IPS-15b (cell line): ENCODE results near the gene ZNF394.
"Not testable (repeated sequence)": the region's sequence is repeated elsewhere in the genome, so short reads cannot be mapped to it uniquely, and the experiment has no call there.

ENCODE experiments used
- H3K27me3 ChIP-seq: one replicate; pipeline ENCODE4 v1.6.1; 2013; ENCODE audit warnings: low read length; ENCODE audit not compliant: control insufficient read depth, insufficient read depth
- H3K36me3 ChIP-seq: one replicate; pipeline ENCODE4 v1.6.1; 2013; ENCODE audit warnings: low read length; ENCODE audit not compliant: control insufficient read depth, insufficient read depth
- H3K4me1 ChIP-seq: one replicate; pipeline ENCODE4 v1.6.1; 2013; ENCODE audit warnings: mild to moderate bottlenecking, low read length; ENCODE audit not compliant: control insufficient read depth, insufficient read depth
- H3K4me3 ChIP-seq: one replicate; pipeline ENCODE4 v1.5.1; 2013; ENCODE audit warnings: low read depth, low read length
- H3K9ac ChIP-seq: one replicate; pipeline ENCODE4 v1.6.1; 2013; ENCODE audit warnings: low read depth, mild to moderate bottlenecking, low read length
- H3K9me3 ChIP-seq: one replicate; pipeline ENCODE4 v1.6.1; 2013; ENCODE audit warnings: mild to moderate bottlenecking, low read length; ENCODE audit not compliant: control insufficient read depth, insufficient read depth

The ZNF394 gene

DNA sequence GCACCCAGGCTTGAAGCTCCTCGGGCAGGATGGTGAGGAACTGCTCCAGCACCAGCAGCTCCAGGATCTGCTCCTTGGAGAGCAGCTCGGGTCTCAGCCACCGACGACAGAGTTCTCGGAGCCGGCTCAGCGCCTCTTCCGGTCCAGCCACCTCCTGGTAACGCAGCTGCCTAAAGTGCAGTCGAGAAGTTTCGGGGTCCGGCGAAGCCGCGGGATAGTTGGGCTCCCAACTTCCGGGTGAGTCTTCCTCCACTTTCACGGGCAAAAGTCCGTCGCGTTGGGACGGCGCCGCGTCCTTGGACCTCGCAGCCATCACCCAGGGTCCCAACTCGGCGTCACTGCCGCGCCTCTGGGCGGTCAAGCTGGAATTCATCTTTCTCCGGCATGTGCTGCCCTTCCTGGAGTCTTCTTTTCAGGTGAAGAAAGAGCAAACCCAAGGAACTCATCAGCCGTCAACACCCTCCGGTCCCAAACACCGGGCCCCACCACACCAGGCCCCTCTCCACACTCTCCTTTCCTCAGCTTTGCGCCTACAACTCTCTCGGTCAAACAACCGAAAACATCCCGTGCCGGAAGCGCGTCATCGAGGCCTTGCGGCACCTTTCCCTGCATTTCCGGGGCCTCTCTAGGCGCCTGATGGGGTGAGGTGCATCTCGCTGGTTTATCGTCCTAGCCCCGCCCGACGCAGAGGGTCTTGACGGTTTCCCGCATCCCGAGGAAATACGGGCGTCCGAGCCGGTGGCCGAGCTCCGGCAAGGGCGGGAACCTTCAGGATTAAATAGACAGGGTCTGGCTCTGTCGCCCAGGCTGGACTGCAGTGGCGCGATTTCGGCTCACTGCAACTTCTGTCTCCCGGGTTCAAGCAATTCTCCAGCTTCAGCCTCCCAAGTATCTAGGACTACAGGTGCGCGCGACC is at the start of gene ZNF394:
Gene ZNF394, minus strand, starts transcription at position 561 of the 916 bp plus-strand sequence. Its CDS starts 188 bp downstream, at position 373.
- Histone ChIP-seq H3K9ac (peak within 1 kb of the TSS; percentile 71), H3K4me1 (no peaks in the 10 kb centered on the region), H3K36me3 (peaks cover 4% of the 10 kb centered on the region), H3K4me3 (peak within 1 kb of the TSS; percentile 91), H3K27me3 (no peaks in the 10 kb centered on the region), H3K9me3 (no peaks in the 10 kb centered on the region)

DNA sequence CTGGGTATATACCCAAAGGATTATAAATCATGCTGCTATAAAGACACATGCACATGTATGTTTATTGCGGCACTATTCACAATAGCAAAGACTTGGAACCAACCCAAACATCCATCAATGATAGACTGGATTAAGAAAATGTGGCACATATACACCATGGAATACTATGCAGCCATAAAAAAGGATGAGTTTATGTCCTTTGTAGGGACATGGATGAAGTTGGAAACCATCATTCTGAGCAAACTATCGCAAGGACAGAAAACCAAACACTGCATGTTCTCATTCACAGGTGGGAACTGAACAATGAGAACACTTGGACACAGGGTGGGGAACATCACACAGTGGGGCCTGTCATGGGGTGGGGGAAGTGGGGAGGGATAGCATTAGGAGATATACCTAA is 49.5 kb upstream of the ZNF394 start:
- not testable (repeated sequence) for H3K36me3 ChIP-seq, H3K9me3 ChIP-seq

DNA sequence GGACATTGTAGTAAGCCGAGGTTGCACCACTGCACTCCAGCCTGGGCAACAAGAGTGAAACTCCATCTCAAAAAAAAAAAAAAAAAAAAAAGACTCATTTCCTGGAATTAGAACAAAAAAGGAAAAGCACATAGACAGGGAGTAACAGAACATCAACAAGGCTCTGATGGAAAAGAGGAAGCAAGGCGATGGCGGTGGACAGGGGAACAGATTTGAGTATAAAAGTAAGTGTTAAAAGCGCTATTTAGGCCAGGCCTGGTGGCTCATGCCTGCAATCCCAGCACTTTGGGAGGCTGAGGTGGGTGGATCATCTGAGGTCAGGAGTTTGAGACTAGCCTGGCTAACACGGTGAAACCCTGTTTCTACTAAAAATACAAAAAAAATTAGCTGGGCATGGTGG is 45.2 kb upstream of the ZNF394 start:
- H3K27me3 ChIP-seq, H3K9ac ChIP-seq, H3K9me3 ChIP-seq, H3K4me3 ChIP-seq, H3K4me1 ChIP-seq, H3K36me3 ChIP-seq: not testable (repeated sequence)

More for the DNA sequence above, 49.5 kb upstream of the ZNF394 start:
- not testable (repeated sequence) for H3K4me1 ChIP-seq, H3K9ac ChIP-seq, H3K4me3 ChIP-seq, H3K27me3 ChIP-seq

DNA sequence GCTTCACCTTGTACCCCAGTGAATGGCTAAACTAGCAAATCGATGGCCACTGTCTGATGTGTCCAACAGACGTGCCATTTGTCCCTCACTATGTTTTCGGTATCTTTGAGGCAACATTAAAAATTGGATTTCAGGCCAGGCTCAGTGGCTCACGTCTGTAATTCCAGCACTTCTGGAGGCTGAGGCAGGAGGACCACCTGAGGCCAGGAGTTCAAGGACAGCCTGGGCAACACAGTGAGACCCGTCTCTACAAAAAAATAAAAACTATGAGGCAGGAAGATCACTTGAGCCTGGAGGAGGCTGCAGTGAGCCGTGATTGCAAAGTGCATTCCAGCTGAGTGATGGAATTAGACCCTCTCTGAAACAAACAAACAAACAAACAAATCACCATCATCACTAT is 43.8 kb upstream of the ZNF394 start:
- Histone ChIP-seq H3K27me3 (no peaks in the 10 kb centered on the region), H3K36me3 (no peaks in the 10 kb centered on the region), H3K4me1 (no peaks in the 10 kb centered on the region), H3K9me3 (peaks cover 4% of the 10 kb centered on the region), H3K9ac (no peak overlapping the region), H3K4me3 (no peak overlapping the region)

DNA sequence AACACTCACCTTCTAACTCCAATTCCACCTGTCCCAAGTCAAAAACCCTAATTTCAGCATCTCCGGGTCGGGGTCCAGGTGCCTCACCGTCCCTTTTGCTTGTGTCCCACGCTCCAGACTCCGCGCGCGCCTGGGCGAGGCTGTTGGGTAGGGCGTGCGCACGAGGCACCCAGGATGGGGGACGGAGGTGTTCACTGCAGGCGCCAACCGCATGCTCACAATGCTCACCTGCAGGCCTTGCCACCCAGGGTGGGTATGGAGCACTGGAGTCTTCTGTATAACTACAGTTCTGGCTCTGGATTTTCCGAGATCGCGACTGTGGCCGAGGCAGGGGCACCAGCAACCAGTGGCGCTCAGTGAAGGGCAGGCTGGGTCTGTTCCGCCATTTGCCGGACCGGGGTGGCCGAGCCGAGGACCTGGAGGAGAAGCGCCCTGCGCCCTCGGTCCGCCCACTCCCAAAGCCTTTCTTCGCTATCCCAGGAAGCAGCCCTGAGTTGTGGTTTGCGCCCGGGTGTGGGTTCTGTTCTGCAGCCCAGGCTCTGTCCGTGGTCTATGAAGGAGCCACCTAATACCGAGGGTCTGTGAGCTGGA is 43.1 kb upstream of the ZNF394 start:
- no peak overlapping the region for H3K4me3 ChIP-seq
- no peaks in the 10 kb centered on the region for H3K27me3 ChIP-seq
- no peaks in the 10 kb centered on the region for H3K4me1 ChIP-seq
- H3K9ac ChIP-seq, result no peak overlapping the region
- H3K36me3 ChIP-seq, result no peaks in the 10 kb centered on the region
- H3K9me3 ChIP-seq, result peaks cover 4% of the 10 kb centered on the region

DNA sequence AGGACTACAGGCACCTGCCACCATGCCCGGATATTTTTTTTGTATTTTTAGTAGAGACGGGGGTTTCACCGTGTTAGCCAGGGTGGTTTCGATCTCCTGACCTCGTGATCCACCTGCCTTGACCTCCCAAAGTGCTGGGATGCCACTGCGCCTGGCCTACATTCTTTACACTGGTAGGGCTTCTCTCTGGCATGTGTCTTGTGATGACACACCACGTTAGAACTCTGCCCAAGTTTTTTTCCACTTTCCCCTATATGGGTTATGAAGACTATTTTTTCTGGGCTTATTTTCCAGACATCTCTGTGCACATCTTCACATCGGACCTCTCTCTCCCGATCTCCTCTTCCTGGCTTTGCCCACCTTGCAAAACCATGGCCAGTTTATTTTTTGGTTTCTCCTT is 41.1 kb upstream of the ZNF394 start:
- Histone ChIP-seq H3K9me3 (peaks cover 4% of the 10 kb centered on the region), H3K27me3 (no peaks in the 10 kb centered on the region), H3K36me3 (no peaks in the 10 kb centered on the region), H3K9ac (no peak overlapping the region), H3K4me3 (no peak overlapping the region), H3K4me1 (no peaks in the 10 kb centered on the region)

DNA sequence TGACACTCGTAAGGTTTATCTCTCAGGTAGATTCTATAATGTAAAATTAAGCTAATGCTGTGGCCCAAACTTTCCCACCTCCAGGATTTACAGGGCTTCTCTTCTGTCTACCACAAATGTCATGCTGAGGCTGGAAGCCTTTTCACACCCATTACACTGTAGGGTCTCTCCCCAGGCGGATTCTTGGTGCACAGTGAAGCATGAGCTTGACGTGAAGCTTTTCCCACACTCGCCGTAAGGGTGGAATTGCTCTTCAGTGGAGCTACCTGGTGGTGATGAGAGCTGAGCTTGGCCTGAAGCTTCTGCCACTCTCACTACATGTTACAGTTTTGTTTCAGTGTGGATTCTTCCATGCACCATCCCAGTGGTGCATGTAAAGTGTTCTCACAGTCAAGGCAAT is 40.5 kb upstream of the ZNF394 start:
- Histone ChIP-seq H3K4me3 (no peak overlapping the region), H3K9me3 (peaks cover 4% of the 10 kb centered on the region)

DNA sequence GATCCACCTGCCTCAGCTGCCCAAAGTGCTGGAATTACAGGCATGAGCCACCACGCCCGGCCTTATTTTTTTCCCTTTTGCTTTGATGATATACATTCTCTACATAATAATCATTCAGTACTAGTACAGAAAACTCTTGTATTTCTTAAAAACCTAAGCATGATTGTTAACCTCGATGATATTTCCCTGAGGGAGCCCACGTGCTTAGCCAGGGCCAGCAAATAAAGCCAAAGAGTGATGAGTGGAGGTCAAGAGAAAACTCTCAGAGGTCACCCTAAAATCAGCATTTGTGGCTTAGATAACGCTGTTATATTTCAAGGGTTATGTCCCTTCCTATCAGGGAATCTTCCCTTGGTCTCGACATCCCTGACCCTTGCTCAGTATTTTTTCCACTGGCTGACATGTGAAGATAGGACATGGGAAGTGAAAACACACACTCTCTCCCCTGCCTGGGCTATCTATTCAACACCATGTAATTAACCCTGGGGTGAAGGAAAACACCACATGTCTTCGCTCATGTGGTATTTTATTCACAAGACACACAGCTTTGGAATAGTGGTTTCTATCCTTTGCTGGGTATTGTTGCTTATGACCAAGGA is 39.2 kb upstream of the ZNF394 start:
- Histone ChIP-seq H3K27me3 (no peaks in the 10 kb centered on the region), H3K9me3 (peaks cover 4% of the 10 kb centered on the region), H3K4me3 (no peak overlapping the region), H3K9ac (no peak overlapping the region), H3K36me3 (no peaks in the 10 kb centered on the region), H3K4me1 (no peaks in the 10 kb centered on the region)

More for the DNA sequence above, 40.5 kb upstream of the ZNF394 start:
- no peaks in the 10 kb centered on the region for H3K4me1 ChIP-seq
- no peaks in the 10 kb centered on the region for H3K36me3 ChIP-seq
- H3K27me3 ChIP-seq, result no peaks in the 10 kb centered on the region
- no peak overlapping the region for H3K9ac ChIP-seq

DNA sequence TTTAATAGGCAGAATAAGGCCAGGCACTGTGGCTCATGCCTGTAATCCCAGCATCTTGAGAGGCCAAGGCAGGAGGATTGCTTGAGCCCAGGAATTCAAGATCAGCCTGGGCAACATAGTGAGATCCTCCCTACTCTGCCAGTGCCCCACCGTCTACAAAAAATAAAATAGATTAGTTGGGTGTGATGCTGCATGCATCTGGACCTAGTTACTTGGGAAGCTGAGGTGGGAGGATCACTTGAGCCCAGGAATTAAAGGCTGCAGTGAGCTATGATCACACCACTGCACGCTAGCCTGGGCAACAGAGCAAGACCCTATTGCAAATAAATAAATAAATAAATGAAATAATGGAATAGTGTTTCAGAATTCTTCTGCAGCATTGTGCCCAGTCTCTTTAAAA is 35.6 kb upstream of the ZNF394 start:
- H3K4me1 ChIP-seq, result no peaks in the 10 kb centered on the region
- H3K4me3 ChIP-seq, result no peak overlapping the region
- H3K9ac ChIP-seq, result no peak overlapping the region
- peaks cover 18% of the 10 kb centered on the region for H3K36me3 ChIP-seq
- no peaks in the 10 kb centered on the region for H3K27me3 ChIP-seq
- peaks cover 16% of the 10 kb centered on the region for H3K9me3 ChIP-seq

DNA sequence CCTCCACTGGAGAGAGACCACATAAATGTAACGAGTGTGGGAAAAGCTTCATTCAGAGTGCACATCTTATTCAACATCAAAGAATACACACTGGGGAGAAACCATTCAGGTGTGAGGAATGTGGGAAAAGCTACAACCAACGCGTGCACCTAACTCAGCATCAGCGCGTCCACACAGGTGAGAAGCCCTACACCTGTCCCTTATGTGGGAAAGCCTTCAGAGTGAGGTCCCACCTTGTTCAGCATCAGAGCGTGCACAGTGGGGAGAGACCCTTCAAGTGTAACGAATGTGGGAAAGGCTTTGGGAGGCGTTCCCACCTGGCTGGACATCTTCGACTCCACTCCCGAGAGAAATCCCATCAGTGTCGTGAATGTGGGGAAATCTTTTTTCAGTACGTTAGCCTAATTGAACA is 31.3 kb upstream of the ZNF394 start:
- peaks cover 13% of the 10 kb centered on the region for H3K9me3 ChIP-seq
- no peak overlapping the region for H3K9ac ChIP-seq
- H3K4me3 ChIP-seq, result no peak overlapping the region
- H3K27me3 ChIP-seq, result no peaks in the 10 kb centered on the region
- H3K4me1 ChIP-seq, result no peaks in the 10 kb centered on the region
- H3K36me3 ChIP-seq, result peaks cover 30% of the 10 kb centered on the region

DNA sequence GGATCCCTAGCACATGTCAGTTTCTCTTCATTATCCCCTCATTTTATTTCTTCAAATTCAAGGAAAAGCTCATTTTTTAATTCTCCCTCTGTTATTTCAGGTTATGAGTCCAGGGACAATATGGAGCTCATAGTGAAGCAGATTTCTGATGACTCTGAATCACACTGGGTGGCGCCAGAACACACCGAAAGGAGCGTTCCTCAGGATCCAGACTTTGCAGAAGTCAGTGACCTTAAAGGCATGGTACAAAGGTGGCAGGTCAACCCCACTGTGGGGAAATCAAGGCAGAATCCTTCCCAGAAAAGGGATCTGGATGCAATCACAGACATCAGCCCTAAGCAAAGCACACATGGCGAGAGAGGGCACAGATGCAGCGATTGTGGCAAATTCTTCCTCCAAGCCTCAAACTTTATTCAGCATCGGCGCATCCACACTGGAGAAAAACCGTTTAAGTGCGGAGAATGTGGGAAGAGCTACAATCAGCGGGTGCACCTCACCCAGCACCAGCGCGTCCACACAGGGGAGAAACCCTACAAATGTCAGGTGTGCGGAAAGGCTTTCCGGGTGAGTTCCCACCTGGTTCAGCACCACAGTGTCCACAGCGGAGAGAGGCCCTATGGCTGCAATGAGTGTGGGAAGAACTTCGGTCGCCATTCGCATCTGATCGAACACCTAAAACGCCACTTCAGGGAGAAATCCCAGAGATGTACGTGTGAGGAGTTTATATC is 25.8 kb upstream of the ZNF394 start:
- H3K9ac ChIP-seq, result no peak overlapping the region
- H3K9me3 ChIP-seq, result peaks cover under 1% of the 10 kb centered on the region
- H3K4me1 ChIP-seq, result no peaks in the 10 kb centered on the region
- no peak overlapping the region for H3K4me3 ChIP-seq
- no peaks in the 10 kb centered on the region for H3K27me3 ChIP-seq
- peaks cover 25% of the 10 kb centered on the region for H3K36me3 ChIP-seq
